Epithelial cell of proximal tubule (primary cell): ENCODE results near the gene FBN3. TPM values are rescaled to one million over a fixed set of nuclear protein-coding genes. Genes with fewer than 3 reads are reported as not detected.

ENCODE experiments used
- DNase-seq: peaks from one replicate; pipeline ENCODE4 v3.0.0-alpha.2; 2011; ENCODE audit warnings: low read depth
- H3K4me3 ChIP-seq: 2 replicates; pipeline ENCODE4 v1.5.1; 2011; ENCODE audit warnings: low read depth, mild to moderate bottlenecking, low read length
- total RNA-seq: library from RNA; depleted of rRNA; stranded (reverse); fragments of >200 nt; gene quantifications from 2 replicates; pipeline ENCODE4 v1.2.3, GENCODE V29; 2015
- TF ChIP-seq, protein P1 (sequence below): conservative IDR thresholded peaks from 2 replicates; pipeline ENCODE4 v1.5.1; 2012; ENCODE audit warnings: low read depth, mild to moderate bottlenecking, low read length

FBN3 gene
- total RNA-seq, 1 donor from 2014 or later, result 0.06 TPM

DNA sequence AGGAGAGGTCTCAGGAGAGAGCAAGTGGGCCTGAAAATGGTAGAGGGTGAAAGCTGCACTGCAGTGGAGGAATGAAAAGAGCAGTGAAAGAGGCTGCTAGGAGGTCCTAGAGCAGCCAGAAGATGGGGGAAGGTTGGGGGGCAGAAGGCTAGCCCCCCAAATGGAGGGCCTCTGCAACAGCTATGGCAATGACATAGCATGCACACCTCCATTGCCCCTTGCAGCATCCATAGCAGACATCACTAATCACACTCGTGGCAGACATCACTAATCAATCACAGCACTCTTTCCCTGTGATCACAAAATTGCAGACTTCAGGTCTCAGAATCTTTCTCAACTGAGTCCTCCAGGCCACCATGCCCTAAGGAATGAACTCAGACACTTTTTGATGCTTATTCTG, 74.9 kb downstream of the FBN3 start:
- TF ChIP-seq, protein P1, sequence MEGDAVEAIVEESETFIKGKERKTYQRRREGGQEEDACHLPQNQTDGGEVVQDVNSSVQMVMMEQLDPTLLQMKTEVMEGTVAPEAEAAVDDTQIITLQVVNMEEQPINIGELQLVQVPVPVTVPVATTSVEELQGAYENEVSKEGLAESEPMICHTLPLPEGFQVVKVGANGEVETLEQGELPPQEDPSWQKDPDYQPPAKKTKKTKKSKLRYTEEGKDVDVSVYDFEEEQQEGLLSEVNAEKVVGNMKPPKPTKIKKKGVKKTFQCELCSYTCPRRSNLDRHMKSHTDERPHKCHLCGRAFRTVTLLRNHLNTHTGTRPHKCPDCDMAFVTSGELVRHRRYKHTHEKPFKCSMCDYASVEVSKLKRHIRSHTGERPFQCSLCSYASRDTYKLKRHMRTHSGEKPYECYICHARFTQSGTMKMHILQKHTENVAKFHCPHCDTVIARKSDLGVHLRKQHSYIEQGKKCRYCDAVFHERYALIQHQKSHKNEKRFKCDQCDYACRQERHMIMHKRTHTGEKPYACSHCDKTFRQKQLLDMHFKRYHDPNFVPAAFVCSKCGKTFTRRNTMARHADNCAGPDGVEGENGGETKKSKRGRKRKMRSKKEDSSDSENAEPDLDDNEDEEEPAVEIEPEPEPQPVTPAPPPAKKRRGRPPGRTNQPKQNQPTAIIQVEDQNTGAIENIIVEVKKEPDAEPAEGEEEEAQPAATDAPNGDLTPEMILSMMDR, result no peak
- no peak for DNase-seq
- no peak overlapping the region for H3K4me3 ChIP-seq

DNA sequence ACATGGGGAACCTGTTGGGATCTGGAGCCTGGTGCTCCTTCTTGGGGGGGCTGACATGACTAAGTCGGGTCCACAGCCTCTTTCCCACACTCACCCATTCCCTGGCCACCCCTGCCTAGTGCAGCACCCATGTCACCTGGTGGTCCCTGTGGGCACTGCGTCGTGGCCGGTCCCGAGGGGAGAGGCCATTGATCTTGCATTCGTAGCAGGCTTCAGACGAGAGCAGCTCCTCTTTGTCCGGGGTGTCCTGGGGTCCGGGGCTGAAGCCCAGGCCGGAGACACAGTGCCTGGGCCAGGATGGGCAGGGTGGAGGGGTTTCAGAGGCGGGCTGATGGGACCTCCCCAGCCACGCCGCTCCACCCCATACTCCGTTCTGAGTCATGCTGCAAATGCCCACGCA, 77.5 kb downstream of the FBN3 start:
- H3K4me3 ChIP-seq, result no peak overlapping the region
- DNase-seq, result no peak
- TF ChIP-seq, protein P1, result no peak

DNA sequence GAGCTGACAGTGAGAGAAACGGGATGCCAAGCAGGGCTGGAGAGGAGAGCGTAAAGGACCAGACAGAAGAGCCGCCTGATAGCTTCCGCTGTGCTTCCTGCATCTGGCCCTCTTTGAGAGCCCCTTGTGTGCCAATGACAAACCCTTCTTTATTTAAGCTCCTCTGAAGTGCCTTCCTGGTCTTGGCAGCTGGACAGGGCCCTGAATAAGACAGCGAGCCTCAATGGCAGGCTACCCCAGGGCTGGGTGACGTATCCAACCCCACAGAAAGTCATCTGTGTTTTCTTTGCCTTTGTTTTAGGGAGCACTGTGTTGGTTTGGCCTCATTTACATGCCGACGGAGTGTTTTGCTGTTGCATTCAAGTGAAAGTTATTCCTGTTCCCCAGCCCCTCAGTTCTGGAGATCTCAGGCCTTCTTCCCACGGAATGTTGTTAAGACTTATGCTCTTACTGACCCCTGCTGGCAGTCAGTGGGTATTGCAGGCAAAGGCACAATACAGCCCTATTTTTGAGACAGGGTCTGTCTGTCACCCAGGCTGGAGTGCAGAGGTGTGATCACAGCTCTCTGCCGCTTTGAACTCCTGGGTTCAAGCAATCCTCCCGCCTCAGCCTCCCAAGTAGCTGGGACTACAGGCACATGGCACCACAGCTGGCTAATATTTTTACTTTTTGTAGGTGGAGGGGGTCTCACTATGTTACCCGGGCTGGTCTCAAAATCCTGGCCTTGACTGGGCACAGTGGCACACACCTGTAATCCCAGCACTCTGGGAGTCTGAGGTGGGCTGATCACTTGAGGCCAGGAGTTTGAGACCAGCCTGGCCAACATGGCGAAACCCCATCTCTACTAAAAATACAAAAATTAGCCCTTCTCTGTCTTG, 80.1 kb downstream of the FBN3 start:
- H3K4me3 ChIP-seq, result no peak overlapping the region
- DNase-seq, result no peak
- TF ChIP-seq, protein P1, result peak; percentile 63

DNA sequence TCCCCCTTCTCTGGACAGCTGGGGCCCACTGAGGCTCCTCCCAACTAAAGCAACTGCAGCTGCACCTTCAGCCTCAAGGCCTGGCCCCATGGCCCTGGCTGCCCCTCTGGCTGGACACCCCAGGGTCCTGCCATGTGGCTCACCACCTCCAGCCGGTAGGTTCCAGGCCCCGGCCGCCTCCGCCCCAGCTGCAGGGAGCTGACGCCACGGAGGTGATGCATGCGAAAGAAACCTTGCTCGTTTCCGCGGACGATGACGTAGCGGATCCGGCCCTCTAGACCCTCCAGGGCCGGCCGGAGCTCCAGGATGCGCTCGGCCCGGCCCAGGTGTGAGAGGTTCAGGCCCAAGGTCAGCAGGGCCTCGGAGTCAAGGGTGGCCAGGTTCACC, 83.5 kb downstream of the FBN3 start:
- TF ChIP-seq, protein P1, result no peak
- H3K4me3 ChIP-seq, result no peak overlapping the region
- DNase-seq, result no peak

DNA sequence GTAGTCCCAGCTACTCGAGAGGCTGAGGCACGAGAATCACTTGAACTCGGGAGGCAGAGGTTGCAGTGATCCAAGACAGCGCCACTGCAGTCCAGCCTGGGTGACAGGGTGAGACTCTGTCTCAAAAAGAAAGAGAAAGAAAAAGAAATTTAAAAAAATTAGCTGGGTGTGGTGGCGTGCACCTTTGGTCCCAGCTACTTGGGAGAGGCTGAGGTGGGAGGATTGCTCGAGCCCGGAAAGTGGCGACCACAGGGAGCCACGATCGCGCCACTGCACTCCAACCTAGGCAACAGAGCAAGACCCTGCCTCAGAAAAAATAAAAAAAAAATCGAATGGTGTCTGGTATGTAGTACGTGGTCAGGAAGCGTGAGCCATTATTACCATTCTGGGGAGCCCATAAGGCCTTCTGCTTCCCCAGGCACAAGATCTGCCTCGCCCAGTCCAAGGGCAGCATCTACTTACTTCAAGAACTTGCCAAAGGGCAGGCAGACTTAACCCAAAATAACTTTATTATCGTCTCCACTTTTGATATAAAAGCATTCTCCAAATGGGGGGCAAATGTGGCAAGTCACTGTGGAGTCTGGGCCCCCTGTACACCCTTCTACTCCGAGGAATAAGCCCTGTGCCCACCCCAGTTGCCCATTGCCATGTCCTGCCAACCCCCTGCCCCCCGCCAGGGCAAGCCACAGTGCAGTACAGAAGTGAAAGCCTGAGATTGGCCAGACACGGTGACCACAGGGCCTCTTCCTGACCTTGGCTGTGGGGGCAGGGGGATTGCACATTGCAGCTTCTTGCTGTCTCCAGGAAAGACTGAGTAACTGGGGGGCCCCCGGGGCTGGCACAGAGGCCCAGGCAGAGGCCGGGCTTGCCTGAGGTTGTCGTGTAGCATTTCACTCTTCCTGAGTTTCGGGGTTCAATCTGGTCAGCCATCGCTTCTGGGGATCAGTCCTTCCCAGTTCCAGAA, 84.2 kb downstream of the FBN3 start:
- DNase-seq, result no peak
- TF ChIP-seq, protein P1, result no peak
- no peak overlapping the region for H3K4me3 ChIP-seq

DNA sequence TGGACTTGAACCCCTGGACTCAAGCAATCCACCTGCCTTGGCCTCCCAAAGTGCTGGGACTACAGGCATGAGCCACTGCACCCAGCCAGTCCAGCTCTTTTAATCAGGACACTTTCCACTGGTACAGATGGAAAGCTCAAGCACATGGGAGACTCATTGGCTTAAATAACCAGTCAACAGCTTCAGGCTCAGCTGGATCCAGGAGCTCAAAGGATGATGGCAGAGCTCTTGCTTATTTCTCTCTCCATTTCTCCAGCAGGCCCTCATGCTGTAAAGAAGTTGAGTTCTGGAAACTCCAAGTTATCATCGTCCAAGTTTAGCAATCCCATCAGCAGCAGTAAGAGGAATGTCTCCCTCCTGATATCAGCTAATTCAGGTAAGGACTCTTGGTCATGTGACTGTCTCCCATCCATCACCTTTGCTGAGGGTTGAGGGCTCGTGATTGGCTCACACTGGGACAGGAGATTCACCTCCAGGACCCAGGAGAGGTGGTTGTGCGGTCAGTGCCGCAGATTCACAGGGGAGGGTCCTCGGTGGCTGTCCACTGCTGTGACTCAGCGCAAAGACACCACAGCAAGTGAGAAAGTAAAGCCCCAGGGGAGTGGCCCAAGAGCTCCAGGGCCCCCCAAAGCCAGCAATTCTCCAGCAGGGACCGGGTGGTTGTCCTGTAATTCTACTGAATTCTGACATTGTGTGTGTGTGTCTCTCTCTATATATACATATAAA, 91.7 kb downstream of the FBN3 start:
- H3K4me3 ChIP-seq, result no peak overlapping the region
- no peak for DNase-seq
- TF ChIP-seq, protein P1, result no peak
